H9 (cell line): ENCODE measurements around the gene SEC62. TPM values are rescaled to one million over a fixed set of nuclear protein-coding genes. Genes with fewer than 3 reads are reported as not detected.

Experiments
- DNase-seq: peaks from one replicate; pipeline ENCODE4 v3.0.0-alpha.2; 2017
- H2AFZ ChIP-seq: one replicate; pipeline ENCODE4 v1.6.1; 2013; ENCODE audit warnings: mild to moderate bottlenecking, low read length, control low read depth, moderate library complexity
- H2AK5ac ChIP-seq: 2 replicates; pipeline ENCODE4 v1.6.1; 2013; ENCODE audit warnings: low read length, control low read depth, mixed read lengths; ENCODE audit not compliant: insufficient read length
- H2BK120ac ChIP-seq: one replicate; pipeline ENCODE4 v1.6.1; 2013; ENCODE audit warnings: low read depth, mild to moderate bottlenecking, low read length, control low read depth, inconsistent platforms; ENCODE audit not compliant: poor library complexity, severe bottlenecking
- H2BK12ac ChIP-seq: 2 replicates; pipeline ENCODE4 v1.6.1; 2013; ENCODE audit warnings: low read length, control low read depth, mixed read lengths, low read depth; ENCODE audit not compliant: insufficient read length
- H2BK15ac ChIP-seq: 2 replicates; pipeline ENCODE4 v1.6.1; 2013; ENCODE audit warnings: low read depth, low read length, control low read depth
- H2BK20ac ChIP-seq: one replicate; pipeline ENCODE4 v1.6.1; 2013; ENCODE audit warnings: low read depth, mild to moderate bottlenecking, low read length, control low read depth, inconsistent platforms; ENCODE audit not compliant: poor library complexity, severe bottlenecking
- H2BK5ac ChIP-seq: 2 replicates; pipeline ENCODE4 v1.6.1; 2013; ENCODE audit warnings: low read length, control low read depth, mixed read lengths; ENCODE audit not compliant: insufficient read length
- H3K14ac ChIP-seq: 2 replicates; pipeline ENCODE4 v1.6.1; 2013; ENCODE audit warnings: low read length, control low read depth; ENCODE audit not compliant: insufficient read depth
- H3K18ac ChIP-seq: 2 replicates; pipeline ENCODE4 v1.6.1; 2013; ENCODE audit warnings: low read depth, mild to moderate bottlenecking, mixed read lengths, low read length, control low read depth; ENCODE audit not compliant: insufficient read length
- H3K23ac ChIP-seq: 2 replicates; pipeline ENCODE4 v1.6.1; 2013; ENCODE audit warnings: low read length, control low read depth, mixed read lengths, low read depth; ENCODE audit not compliant: insufficient read length
- H3K23me2 ChIP-seq: 2 replicates; pipeline ENCODE4 v1.6.1; 2013; ENCODE audit warnings: low read depth, mild to moderate bottlenecking, mixed read lengths, low read length, control low read depth; ENCODE audit not compliant: insufficient read length, poor library complexity, severe bottlenecking
- H3K27ac ChIP-seq: 2 replicates; pipeline ENCODE4 v1.5.1; 2013; ENCODE audit warnings: low read length, control low read depth, mixed read lengths, low read depth; ENCODE audit not compliant: insufficient read length
- H3K27me3 ChIP-seq: 2 replicates; pipeline ENCODE4 v1.6.1; 2013; ENCODE audit warnings: low read length, control low read depth, inconsistent platforms; ENCODE audit not compliant: insufficient read depth
- H3K4ac ChIP-seq: 2 replicates; pipeline ENCODE4 v1.6.1; 2013; ENCODE audit warnings: low read depth, mild to moderate bottlenecking, control low read depth, inconsistent platforms, low read length, moderate library complexity
- H3K4me1 ChIP-seq: 2 replicates; pipeline ENCODE4 v1.6.1; 2013; ENCODE audit warnings: low read length, control low read depth, inconsistent platforms; ENCODE audit not compliant: insufficient read depth
- H3K4me2 ChIP-seq: 2 replicates; pipeline ENCODE4 v1.6.1; 2013; ENCODE audit warnings: low read length, control low read depth, mixed read lengths; ENCODE audit not compliant: insufficient read length, insufficient read depth
- H3K56ac ChIP-seq: 2 replicates; pipeline ENCODE4 v1.6.1; 2013; ENCODE audit warnings: low read depth, mild to moderate bottlenecking, mixed read lengths, low read length, control low read depth; ENCODE audit not compliant: insufficient read length
- H3K79me1 ChIP-seq: 2 replicates; pipeline ENCODE4 v1.6.1; 2013; ENCODE audit warnings: low read depth, mild to moderate bottlenecking, moderate library complexity, low read length, control low read depth, inconsistent platforms; ENCODE audit not compliant: insufficient read depth, poor library complexity, severe bottlenecking
- H3K79me2 ChIP-seq: 2 replicates; pipeline ENCODE4 v1.6.1; 2013; ENCODE audit warnings: low read length, control low read depth, inconsistent platforms; ENCODE audit not compliant: insufficient read depth
- H3K9ac ChIP-seq: 2 replicates; pipeline ENCODE4 v1.6.1; 2013; ENCODE audit warnings: low read length, control low read depth, mixed read lengths; ENCODE audit not compliant: insufficient read length; ENCODE audit errors: extremely low read depth
- H3K9me3 ChIP-seq: one replicate; pipeline ENCODE4 v1.6.1; 2013; ENCODE audit warnings: low read depth, low read length, inconsistent platforms; ENCODE audit not compliant: control insufficient read depth
- H3T11ph ChIP-seq: one replicate; pipeline ENCODE4 v1.6.1; 2013; ENCODE audit warnings: mild to moderate bottlenecking, low read length, control low read depth, inconsistent platforms
- H4K20me1 ChIP-seq: one replicate; pipeline ENCODE4 v1.6.1; 2013; ENCODE audit not compliant: control insufficient read depth, insufficient read length, insufficient read depth
- H4K5ac ChIP-seq: 2 replicates; pipeline ENCODE4 v1.6.1; 2013; ENCODE audit warnings: low read depth, mild to moderate bottlenecking, mixed read lengths, low read length, control low read depth; ENCODE audit not compliant: insufficient read length
- H4K8ac ChIP-seq: replicated peaks from 2 replicates; pipeline ENCODE4 v1.6.1; 2013; ENCODE audit warnings: low read length, control low read depth, mixed read lengths, low read depth; ENCODE audit not compliant: insufficient read length
- H4K91ac ChIP-seq: 2 replicates; pipeline ENCODE4 v1.6.1; 2013; ENCODE audit warnings: low read depth, mild to moderate bottlenecking, moderate library complexity, mixed read lengths, low read length, control low read depth; ENCODE audit not compliant: insufficient read length
- H3K27ac Mint-ChIP-seq, 3 experiments: 2 replicates in 2 of 3; 3 replicates in 1 of 3; pipeline ENCODE4 v1.8.0; 2020 to 2021; ENCODE audit warnings: mixed read lengths in 3 of 3, mild to moderate bottlenecking in 1 of 3, moderate library complexity in 1 of 3
- H3K27me3 Mint-ChIP-seq: 2 replicates; pipeline ENCODE4 v1.8.0; 2021; ENCODE audit warnings: low read depth, mild to moderate bottlenecking, moderate library complexity, mixed read lengths
- H3K36me3 Mint-ChIP-seq, 3 experiments: 2 replicates in 2 of 3; 3 replicates in 1 of 3; pipeline ENCODE4 v1.8.0; 2020 to 2021; ENCODE audit warnings: low read depth in 3 of 3, mixed read lengths in 3 of 3; ENCODE audit not compliant: insufficient read depth in 1 of 3
- H3K4me1 Mint-ChIP-seq, 2 experiments: 2 replicates each; pipeline ENCODE4 v1.8.0; 2020; ENCODE audit warnings: mixed read lengths in 2 of 2
- H3K4me3 Mint-ChIP-seq, 2 experiments: 2 replicates in 1 of 2; 3 replicates in 1 of 2; pipeline ENCODE4 v1.8.0; 2020 to 2021; ENCODE audit warnings: mild to moderate bottlenecking in 2 of 2, mixed read lengths in 2 of 2, moderate library complexity in 1 of 2
- H3K9me3 Mint-ChIP-seq, 2 experiments: 2 replicates in 1 of 2; 3 replicates in 1 of 2; pipeline ENCODE4 v1.8.0; 2020; ENCODE audit warnings: mild to moderate bottlenecking in 2 of 2, mixed read lengths in 2 of 2, moderate library complexity in 1 of 2
- CTCF ChIP-seq: fragments of 200-600 bp; sonication (generic); conservative IDR thresholded peaks from 3 replicates; pipeline ENCODE4 v1.8.0; 2021; ENCODE audit warnings: antibody characterized with exemption, mild to moderate bottlenecking
- WGBS: extraction: QIAGEN DNeasy Blood & Tissue Kit; methylation state at CpG from one replicate; pipeline ENCODE4 v1.1.7; 2013; ENCODE audit warnings: missing lambda C conversion rate, low lambda C conversion rate, mixed read lengths; ENCODE audit not compliant: insufficient read length; ENCODE audit errors: extremely low coverage; 5-methylcytosine and 5-hydroxymethylcytosine counted together
- total RNA-seq: library from RNA; stranded (reverse); gene quantifications from 2 replicates; pipeline ENCODE4 v1.2.1, GENCODE V29; 2021

The SEC62 gene
- total RNA-seq, 1 experiment from 2014 or later = 98.7 TPM

- no peak overlapping the region for H3K56ac ChIP-seq
- Mint-ChIP-seq H3K27me3 (no peaks in the 10 kb centered on the region), H3K4me3 (no peak overlapping the region), H3K36me3 (peaks cover 11 to 44% (median 33%) of the 10 kb centered on the region in 3 experiments; a peak in 6 of 7 replicates), H3K4me1 (no peaks in the 10 kb centered on the region), H3K27ac (no peak overlapping the region), H3K9me3 (no peaks in the 10 kb centered on the region)
- H2BK20ac ChIP-seq = no peak overlapping the region
- H3K79me2 ChIP-seq = no peaks in the 10 kb centered on the region
- no peaks in the 10 kb centered on the region for H3K79me1 ChIP-seq
- H3K4me1 ChIP-seq = no peaks in the 10 kb centered on the region
- H4K20me1 ChIP-seq = no peaks in the 10 kb centered on the region
- H3K23ac ChIP-seq = no peak overlapping the region
- H2AK5ac ChIP-seq = no peak overlapping the region
- no peak overlapping the region for H2AFZ ChIP-seq
- no peak for TF ChIP-seq CTCF
- no peaks in the 10 kb centered on the region for H3K9me3 ChIP-seq
- no peak overlapping the region for H2BK120ac ChIP-seq
- WGBS = no CpG with 5 or more reads among the region's 5 CpGs
- H4K5ac ChIP-seq = no peak overlapping the region
- H2BK5ac ChIP-seq = no peak overlapping the region
- no peak overlapping the region for H3K9ac ChIP-seq
- H4K8ac ChIP-seq = no peak overlapping the region
- H2BK15ac ChIP-seq = no peak overlapping the region
- H3K14ac ChIP-seq = no peak overlapping the region
- H3K27ac ChIP-seq = no peak overlapping the region
- H3K27me3 ChIP-seq = no peaks in the 10 kb centered on the region
- no peak overlapping the region for H4K91ac ChIP-seq
- no peak for DNase-seq
- H3T11ph ChIP-seq = no peak overlapping the region
- H3K4me2 ChIP-seq = no peak overlapping the region
- no peak overlapping the region for H3K18ac ChIP-seq
- H3K4ac ChIP-seq = no peak overlapping the region
- no peaks in the 10 kb centered on the region for H3K23me2 ChIP-seq
- no peak overlapping the region for H2BK12ac ChIP-seq
These were observed 26.2 kb downstream of the SEC62 start for GRCh38 chr3:169992781-169993180.
